ENCODE measurements around the gene ATP5ME. TPM values are rescaled to one million over a fixed set of nuclear protein-coding genes. Genes with fewer than 3 reads are reported as not detected.

The ATP5ME gene
- total and polyA plus RNA-seq, 4 donors: 31.4 to 621 (median 169) TPM

DNA sequence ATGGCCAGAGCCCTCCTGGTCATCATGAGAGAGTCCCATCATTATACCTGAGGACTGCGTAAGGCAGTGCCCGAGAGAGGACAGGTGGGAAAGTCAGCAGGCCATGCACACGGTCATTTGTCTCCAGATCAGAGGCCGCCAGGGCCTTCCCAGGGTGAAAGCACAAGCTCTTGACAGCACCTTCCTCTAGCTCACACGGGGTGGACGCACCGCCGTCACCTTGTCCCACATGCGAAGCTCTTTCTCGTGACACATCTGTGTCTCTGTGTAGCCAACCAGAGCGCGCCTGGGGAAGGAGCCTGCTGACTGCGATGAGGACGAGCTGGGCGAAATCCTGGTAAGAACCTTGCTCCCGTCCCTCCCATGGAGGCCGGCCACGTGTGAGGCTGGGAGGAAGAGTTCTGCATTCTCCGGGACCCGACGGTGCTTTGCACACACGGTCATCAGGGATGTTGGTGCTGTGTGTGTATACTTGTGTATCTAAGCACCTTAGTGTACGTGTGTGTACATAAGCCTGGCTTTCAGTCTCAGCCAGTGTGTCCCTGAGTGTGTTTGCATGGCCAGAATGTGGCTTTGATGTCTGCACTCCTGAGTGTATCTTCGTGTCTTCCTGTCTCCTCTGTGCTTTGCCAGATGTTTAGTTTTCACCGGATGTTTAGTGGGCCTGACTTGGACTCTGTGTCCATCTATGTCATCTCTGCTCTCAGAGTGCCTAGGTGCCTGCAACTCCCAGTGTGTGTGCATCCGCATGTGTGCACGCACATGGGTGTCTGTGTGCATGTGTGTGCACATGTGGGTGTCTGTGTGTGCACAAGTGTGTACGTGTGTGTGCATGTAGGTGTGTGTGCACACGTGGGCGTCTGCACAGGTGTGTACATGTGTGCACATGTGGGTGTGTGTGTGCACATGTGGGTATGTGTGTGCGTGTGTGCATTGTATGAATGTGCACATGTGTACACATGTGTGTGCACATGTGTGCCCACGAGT is 15.1 kb downstream of the ATP5ME start:
- Histone ChIP-seq H3K27me3 (ENCODE audit: control insufficient read depth in 4 of 4, insufficient read depth in 4 of 4, low read length in 3 of 4) (peaks cover 0 to 2% (median 0%) of the 10 kb centered on the region in 4 donors), H3K27ac (ENCODE audit: low read depth in 1 of 2, low read length in 2 of 2) (no peak overlapping the region), H3K4me3 (ENCODE audit: low read depth in 1 of 3, low read length in 3 of 3) (no peak overlapping the region), H3K9ac (ENCODE audit: low read depth in 1 of 2, low read length in 2 of 2) (no peak overlapping the region), H3K36me3 (ENCODE audit: control insufficient read depth in 4 of 4, insufficient read depth in 3 of 4, low read depth in 1 of 4, low read length in 3 of 4) (no peaks in the 10 kb centered on the region), H3K4me1 (ENCODE audit: control insufficient read depth in 4 of 4, insufficient read depth in 4 of 4, low read length in 3 of 4) (no peaks in the 10 kb centered on the region), H3K9me3 (ENCODE audit: control insufficient read depth in 4 of 4, low read length in 3 of 4) (no peaks in the 10 kb centered on the region)
- TF ChIP-seq GABPA (IDR thresholded peaks at IDR 0.05 in 1 of 2, conservative IDR thresholded peaks at IDR 0.05 in 1 of 2) (no peak), RAD21 (IDR thresholded peaks at IDR 0.05) (no peak), YY1 (IDR thresholded peaks at IDR 0.05) (no peak), HNF4G (IDR thresholded peaks at IDR 0.05) (no peak), FOXA1 (IDR thresholded peaks at IDR 0.05) (no peak), TAF1 (conservative IDR thresholded peaks at IDR 0.05) (no peak), NR2F2 (IDR thresholded peaks at IDR 0.05) (no peak), EGR1 (IDR thresholded peaks at IDR 0.05; ENCODE audit: low read depth in 2 of 2) (no peak), SP1 (IDR thresholded peaks at IDR 0.05) (no peak), JUND (IDR thresholded peaks at IDR 0.05) (no peak), RXRA (IDR thresholded peaks at IDR 0.05) (no peak), HNF4A (conservative IDR thresholded peaks at IDR 0.05) (no peak), FOXA2 (IDR thresholded peaks at IDR 0.05) (no peak)
- TF ChIP-seq, protein P1, sequence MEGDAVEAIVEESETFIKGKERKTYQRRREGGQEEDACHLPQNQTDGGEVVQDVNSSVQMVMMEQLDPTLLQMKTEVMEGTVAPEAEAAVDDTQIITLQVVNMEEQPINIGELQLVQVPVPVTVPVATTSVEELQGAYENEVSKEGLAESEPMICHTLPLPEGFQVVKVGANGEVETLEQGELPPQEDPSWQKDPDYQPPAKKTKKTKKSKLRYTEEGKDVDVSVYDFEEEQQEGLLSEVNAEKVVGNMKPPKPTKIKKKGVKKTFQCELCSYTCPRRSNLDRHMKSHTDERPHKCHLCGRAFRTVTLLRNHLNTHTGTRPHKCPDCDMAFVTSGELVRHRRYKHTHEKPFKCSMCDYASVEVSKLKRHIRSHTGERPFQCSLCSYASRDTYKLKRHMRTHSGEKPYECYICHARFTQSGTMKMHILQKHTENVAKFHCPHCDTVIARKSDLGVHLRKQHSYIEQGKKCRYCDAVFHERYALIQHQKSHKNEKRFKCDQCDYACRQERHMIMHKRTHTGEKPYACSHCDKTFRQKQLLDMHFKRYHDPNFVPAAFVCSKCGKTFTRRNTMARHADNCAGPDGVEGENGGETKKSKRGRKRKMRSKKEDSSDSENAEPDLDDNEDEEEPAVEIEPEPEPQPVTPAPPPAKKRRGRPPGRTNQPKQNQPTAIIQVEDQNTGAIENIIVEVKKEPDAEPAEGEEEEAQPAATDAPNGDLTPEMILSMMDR (IDR thresholded peaks at IDR 0.05; ENCODE audit: low read depth, low read length, missing input control): no peak
- TF ChIP-seq, protein P2, sequence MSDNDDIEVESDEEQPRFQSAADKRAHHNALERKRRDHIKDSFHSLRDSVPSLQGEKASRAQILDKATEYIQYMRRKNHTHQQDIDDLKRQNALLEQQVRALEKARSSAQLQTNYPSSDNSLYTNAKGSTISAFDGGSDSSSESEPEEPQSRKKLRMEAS (IDR thresholded peaks at IDR 0.05): no peak
- TF ChIP-seq, protein P3, sequence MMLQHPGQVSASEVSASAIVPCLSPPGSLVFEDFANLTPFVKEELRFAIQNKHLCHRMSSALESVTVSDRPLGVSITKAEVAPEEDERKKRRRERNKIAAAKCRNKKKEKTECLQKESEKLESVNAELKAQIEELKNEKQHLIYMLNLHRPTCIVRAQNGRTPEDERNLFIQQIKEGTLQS (IDR thresholded peaks at IDR 0.05): no peak
- TF ChIP-seq, protein P4, sequence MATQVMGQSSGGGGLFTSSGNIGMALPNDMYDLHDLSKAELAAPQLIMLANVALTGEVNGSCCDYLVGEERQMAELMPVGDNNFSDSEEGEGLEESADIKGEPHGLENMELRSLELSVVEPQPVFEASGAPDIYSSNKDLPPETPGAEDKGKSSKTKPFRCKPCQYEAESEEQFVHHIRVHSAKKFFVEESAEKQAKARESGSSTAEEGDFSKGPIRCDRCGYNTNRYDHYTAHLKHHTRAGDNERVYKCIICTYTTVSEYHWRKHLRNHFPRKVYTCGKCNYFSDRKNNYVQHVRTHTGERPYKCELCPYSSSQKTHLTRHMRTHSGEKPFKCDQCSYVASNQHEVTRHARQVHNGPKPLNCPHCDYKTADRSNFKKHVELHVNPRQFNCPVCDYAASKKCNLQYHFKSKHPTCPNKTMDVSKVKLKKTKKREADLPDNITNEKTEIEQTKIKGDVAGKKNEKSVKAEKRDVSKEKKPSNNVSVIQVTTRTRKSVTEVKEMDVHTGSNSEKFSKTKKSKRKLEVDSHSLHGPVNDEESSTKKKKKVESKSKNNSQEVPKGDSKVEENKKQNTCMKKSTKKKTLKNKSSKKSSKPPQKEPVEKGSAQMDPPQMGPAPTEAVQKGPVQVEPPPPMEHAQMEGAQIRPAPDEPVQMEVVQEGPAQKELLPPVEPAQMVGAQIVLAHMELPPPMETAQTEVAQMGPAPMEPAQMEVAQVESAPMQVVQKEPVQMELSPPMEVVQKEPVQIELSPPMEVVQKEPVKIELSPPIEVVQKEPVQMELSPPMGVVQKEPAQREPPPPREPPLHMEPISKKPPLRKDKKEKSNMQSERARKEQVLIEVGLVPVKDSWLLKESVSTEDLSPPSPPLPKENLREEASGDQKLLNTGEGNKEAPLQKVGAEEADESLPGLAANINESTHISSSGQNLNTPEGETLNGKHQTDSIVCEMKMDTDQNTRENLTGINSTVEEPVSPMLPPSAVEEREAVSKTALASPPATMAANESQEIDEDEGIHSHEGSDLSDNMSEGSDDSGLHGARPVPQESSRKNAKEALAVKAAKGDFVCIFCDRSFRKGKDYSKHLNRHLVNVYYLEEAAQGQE (IDR thresholded peaks at IDR 0.05): no peak
- 89% methylated on average over 32 of the region's 32 CpGs for WGBS
- no peak for DNase-seq (ENCODE audit: low spot score)

Data from liver (tissue), 9 donors.